SKM-1 (cell line): ENCODE results near the gene HARS1.
A peak's percentile ranks its signal among the peaks of the same experiment; 100 is the strongest.
"Not testable (repeated sequence)": the region's sequence is repeated elsewhere in the genome, so short reads cannot be mapped to it uniquely, and the experiment has no call there.

Source experiments
- DNase-seq: peaks from one replicate; lab custom pipeline; 2025; ENCODE audit not compliant: unreplicated experiment; lab: John Stamatoyannopoulos, UW

Gene HARS1

GRCh38 chr5:140678993-140679392 lies 12.2 kb downstream of the HARS1 start:
- no peak for DNase-seq

GRCh38 chr5:140677947-140678346 lies 13.2 kb downstream of the HARS1 start:
- DNase-seq, result no peak

- DNase-seq, result no peak
These were observed 16.5 kb downstream of the HARS1 start for GRCh38 chr5:140674629-140675028.

GRCh38 chr5:140674211-140674610 lies 17.0 kb downstream of the HARS1 start:
- DNase-seq, result no peak

- DNase-seq, result no peak
These were observed 17.8 kb downstream of the HARS1 start, which contains the start of gene DND1 for GRCh38 chr5:140673187-140673976. Gene DND1 (minus strand): TSS chr5:140673576. CDS start chr5:140673542, 34 bp downstream.

- no peak for DNase-seq
These were observed 18.5 kb downstream of the HARS1 start for GRCh38 chr5:140672455-140673186.

GRCh38 chr5:140671472-140672125 lies 19.6 kb downstream of the HARS1 start:
- no peak for DNase-seq

GRCh38 chr5:140671035-140671434 lies 20.1 kb downstream of the HARS1 start:
- not testable (repeated sequence) for DNase-seq

GRCh38 chr5:140664359-140665119 lies 26.6 kb downstream of the HARS1 start, which contains the start of gene WDR55:
Gene WDR55 (plus strand): TSS chr5:140664904. CDS start chr5:140664913, 9 bp downstream.
- peak; percentile 96 for DNase-seq

- no peak for DNase-seq
These were observed 27.2 kb downstream of the HARS1 start for GRCh38 chr5:140664030-140664358.

- not testable (repeated sequence) for DNase-seq
These were observed 30.8 kb downstream of the HARS1 start for GRCh38 chr5:140660371-140660770.

- DNase-seq, result no peak
These were observed 32.3 kb downstream of the HARS1 start for GRCh38 chr5:140658870-140659269.

GRCh38 chr5:140647042-140647419 lies 44.1 kb downstream of the HARS1 start:
- no peak for DNase-seq

- DNase-seq, result no peak
These were observed 48.5 kb downstream of the HARS1 start for GRCh38 chr5:140642718-140643117.

- DNase-seq, result no peak
These were observed 49.5 kb downstream of the HARS1 start for GRCh38 chr5:140641716-140642115.

GRCh38 chr5:140639148-140639981 lies 51.8 kb downstream of the HARS1 start, which contains the start of gene TMCO6:
Gene TMCO6 (plus strand): TSS chr5:140639451. CDS start chr5:140639528, 77 bp downstream.
- peak; percentile 96 for DNase-seq

- not testable (repeated sequence) for DNase-seq
These were observed 52.3 kb downstream of the HARS1 start for GRCh38 chr5:140638898-140639147.

GRCh38 chr5:140637371-140638100 lies 53.6 kb downstream of the HARS1 start:
- DNase-seq, result no peak
